ENCODE data around the gene ERMARD. TPM values are rescaled to one million over a fixed set of nuclear protein-coding genes. Genes with fewer than 3 reads are reported as not detected.

Gene ERMARD
- total and polyA plus RNA-seq, 2 donors (not counting 3 experiments of a cell fraction or from before 2014, with no cell fraction given), result 23.8 to 36.4 TPM

GRCh38 chr6:169824021-169824420 is 72.6 kb downstream of the ERMARD start:
- H3K4me2 ChIP-seq (ENCODE audit: insufficient read depth, low read length), result no peak overlapping the region
- DNase-seq (ENCODE audit: low read depth, low spot score) (no peak), FAIRE-seq (no peak)
- ChIA-PET POLR2A (no interaction called here), CTCF (interaction anchor here (0.8 to 0.9 kb wide), 2 partner anchors 8 to 693 kb away, joined by 3 read pairs; no protein-coding TSS in a partner anchor)
- no peak overlapping the region for H3K9ac ChIP-seq (replicated peaks; ENCODE audit: extremely low read depth, insufficient read depth, low read length)
- intact Hi-C loops (cut with micrococcal nuclease), result no loop called here
- no peak overlapping the region for H3K4me3 ChIP-seq (replicated peaks in 1 of 3; ENCODE audit: insufficient read depth in 1 of 3, low read depth in 1 of 3, low read length in 3 of 3)
- H3K79me2 ChIP-seq (ENCODE audit: control insufficient read depth, insufficient read depth, low read length), result no peaks in the 10 kb centered on the region
- dilution Hi-C loops (cut with MboI; ENCODE audit: extremely low pct_ligation_motif_present, low sequenced_read_pairs), result no loop called here
- no peaks in the 10 kb centered on the region for H3K9me1 ChIP-seq (replicated peaks; ENCODE audit: control insufficient read depth, extremely low read depth, insufficient read depth, low read length)
- peaks cover 0 to 2% of the 10 kb centered on the region in 2 experiments for H3K27me3 ChIP-seq (ENCODE audit: control insufficient read depth in 2 of 2, insufficient read depth in 2 of 2, low read length in 2 of 2)
- no peaks in the 10 kb centered on the region for H3K9me3 ChIP-seq (replicated peaks; ENCODE audit: control insufficient read depth, insufficient read depth, low read length)
- no peak overlapping the region for H3K27ac ChIP-seq (ENCODE audit: insufficient read depth, low read depth, low read length)
- H4K20me1 ChIP-seq (replicated peaks; ENCODE audit: control insufficient read depth, extremely low read depth, insufficient read depth, low read length), result no peaks in the 10 kb centered on the region
- TF ChIP-seq EZH2 (IDR thresholded peaks at IDR 0.05; ENCODE audit: borderline replicate concordance, low read depth, low read length, severe bottlenecking), result no peak
- TF ChIP-seq MAX (IDR thresholded peaks at IDR 0.05; ENCODE audit: insufficient read depth, insufficient read length), result no peak
- TF ChIP-seq MYC (IDR thresholded peaks at IDR 0.05; ENCODE audit: low read depth, low read length), result no peak
- no peak for TF ChIP-seq POLR2A (IDR thresholded peaks at IDR 0.05; ENCODE audit: low read depth, low read length)
- no peak for TF ChIP-seq GATA2 (IDR thresholded peaks at IDR 0.05; ENCODE audit: insufficient read depth, insufficient read length, low read depth, low read length)
- TF ChIP-seq POLR2AphosphoS5 (IDR thresholded peaks at IDR 0.05; ENCODE audit: insufficient read depth, low read depth, low read length), result no peak
- TF ChIP-seq, protein P1, sequence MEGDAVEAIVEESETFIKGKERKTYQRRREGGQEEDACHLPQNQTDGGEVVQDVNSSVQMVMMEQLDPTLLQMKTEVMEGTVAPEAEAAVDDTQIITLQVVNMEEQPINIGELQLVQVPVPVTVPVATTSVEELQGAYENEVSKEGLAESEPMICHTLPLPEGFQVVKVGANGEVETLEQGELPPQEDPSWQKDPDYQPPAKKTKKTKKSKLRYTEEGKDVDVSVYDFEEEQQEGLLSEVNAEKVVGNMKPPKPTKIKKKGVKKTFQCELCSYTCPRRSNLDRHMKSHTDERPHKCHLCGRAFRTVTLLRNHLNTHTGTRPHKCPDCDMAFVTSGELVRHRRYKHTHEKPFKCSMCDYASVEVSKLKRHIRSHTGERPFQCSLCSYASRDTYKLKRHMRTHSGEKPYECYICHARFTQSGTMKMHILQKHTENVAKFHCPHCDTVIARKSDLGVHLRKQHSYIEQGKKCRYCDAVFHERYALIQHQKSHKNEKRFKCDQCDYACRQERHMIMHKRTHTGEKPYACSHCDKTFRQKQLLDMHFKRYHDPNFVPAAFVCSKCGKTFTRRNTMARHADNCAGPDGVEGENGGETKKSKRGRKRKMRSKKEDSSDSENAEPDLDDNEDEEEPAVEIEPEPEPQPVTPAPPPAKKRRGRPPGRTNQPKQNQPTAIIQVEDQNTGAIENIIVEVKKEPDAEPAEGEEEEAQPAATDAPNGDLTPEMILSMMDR (IDR thresholded peaks at IDR 0.05; ENCODE audit: extremely low read depth in 1 of 2, insufficient read depth in 1 of 2, low read depth in 1 of 2, low read length in 2 of 2), result no peak
- TF ChIP-seq JUN (IDR thresholded peaks at IDR 0.05; ENCODE audit: borderline replicate concordance, insufficient read depth, insufficient read length, low read depth), result no peak
- TF ChIP-seq FOS (IDR thresholded peaks at IDR 0.05; ENCODE audit: borderline replicate concordance, insufficient read depth, low read length), result no peak
- H2AFZ ChIP-seq (ENCODE audit: low read depth, low read length), result no peak overlapping the region
- BruUV-seq (replicated peaks), result no TSS peak
- no peaks in the 10 kb centered on the region for H3K4me1 ChIP-seq (ENCODE audit: control insufficient read depth, extremely low read depth, insufficient read depth, low read length)
- H3K36me3 ChIP-seq (ENCODE audit: control insufficient read depth in 2 of 2, extremely low read depth in 1 of 2, insufficient read depth in 2 of 2, low read length in 2 of 2), result no peaks in the 10 kb centered on the region

All from endothelial cell of umbilical vein (primary cell).